GM18517 (cell line): ENCODE data around the gene GPR137B.
"Not testable (repeated sequence)": the region's sequence is repeated elsewhere in the genome, so short reads cannot be mapped to it uniquely, and the experiment has no call there.

Experiments
- ATAC-seq: cut with Tn5 transposase; IDR thresholded peaks from one replicate; pipeline ENCODE4 v1.9.1; 2021; ENCODE audit warnings: mild to moderate bottlenecking, moderate library complexity; ENCODE audit not compliant: unreplicated experiment

The GPR137B gene

DNA sequence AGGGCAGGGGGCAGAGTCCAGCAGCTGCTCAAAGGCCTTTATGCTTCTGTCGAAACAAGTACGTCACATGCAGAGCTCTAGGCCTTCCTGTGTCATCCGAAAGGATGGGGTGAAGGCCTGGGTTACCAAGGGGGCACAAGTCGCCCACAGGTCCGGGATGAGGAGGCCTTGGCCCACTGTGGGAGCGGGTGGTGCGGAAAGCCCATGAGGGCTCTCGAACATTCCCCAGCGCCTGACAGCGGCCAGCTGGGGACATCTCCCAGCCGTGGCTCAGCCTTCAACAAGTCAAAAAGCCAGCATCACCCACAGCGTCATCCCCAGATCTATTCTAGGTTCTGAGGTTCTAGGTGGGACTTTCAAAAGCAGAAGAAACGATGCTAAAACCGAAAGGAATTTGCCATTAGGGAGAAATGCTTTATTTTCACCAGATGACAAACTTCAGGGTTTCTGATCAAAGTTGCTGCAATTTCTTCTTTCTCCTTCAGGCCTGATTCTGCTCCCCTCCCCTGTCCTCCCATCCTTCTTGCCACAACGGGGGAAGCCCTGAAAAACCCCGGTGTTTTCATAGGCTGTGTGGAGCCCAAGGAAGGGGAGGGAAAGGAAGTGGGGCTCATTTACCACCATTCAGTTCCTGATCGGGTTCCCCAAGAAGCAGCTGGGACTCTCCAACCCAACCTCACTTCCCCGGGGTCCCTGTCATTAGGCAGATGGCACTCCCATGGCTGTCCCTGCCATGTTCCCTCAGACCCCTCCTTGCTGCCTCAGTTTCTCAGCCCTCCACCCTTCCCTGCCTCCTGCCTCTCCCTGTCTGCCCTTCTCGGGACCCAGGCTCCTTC is 17.6 kb downstream of the GPR137B start:
- ATAC-seq, result peak; percentile 50

DNA sequence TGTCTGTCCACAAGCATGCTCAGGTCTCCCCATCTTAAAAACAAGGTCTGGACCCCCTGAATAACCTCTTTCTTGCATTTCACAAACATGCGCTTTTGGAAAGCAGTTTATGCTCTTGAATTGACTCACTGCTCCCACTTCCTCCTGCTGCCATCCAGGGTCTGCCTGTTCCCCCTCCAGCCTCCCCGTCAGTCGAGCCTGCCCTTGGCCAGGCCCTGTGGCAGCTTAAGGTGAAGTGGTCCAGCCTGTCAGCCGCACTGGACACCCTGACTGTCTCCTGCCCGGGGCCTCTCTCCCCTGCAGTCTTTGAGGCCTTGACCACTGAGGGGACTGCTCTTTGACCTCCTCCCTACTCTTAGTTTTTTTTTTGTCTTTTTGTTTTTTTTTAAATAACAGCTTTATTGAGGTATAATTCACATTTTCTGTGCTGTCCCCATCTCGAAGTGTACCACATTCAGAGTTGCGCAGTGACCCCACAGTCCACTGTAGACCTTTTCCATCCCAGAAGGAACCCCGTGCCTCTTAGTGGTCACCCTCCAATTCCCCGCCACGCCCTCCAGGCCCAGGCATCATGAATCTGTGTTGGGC is 18.3 kb downstream of the GPR137B start:
- no peak for ATAC-seq

DNA sequence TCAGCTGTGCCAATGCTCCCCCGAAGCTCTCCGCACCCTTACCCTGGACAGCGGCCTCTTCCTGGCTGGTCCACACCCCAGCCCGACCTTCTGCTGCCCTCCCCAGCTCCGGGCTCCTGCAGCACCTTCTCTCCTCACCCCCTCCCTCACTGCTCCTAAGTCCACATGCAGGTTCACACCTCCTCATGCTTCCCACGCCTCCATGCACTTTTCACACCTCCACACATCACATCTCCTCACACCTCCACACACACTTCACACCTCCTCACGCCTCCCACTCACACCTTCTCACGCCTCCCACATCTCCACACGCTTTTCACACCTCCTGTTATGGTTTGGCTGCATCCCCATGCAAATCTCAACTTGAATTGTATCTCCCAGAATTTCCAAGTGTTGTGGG is 18.9 kb downstream of the GPR137B start:
- no peak for ATAC-seq

DNA sequence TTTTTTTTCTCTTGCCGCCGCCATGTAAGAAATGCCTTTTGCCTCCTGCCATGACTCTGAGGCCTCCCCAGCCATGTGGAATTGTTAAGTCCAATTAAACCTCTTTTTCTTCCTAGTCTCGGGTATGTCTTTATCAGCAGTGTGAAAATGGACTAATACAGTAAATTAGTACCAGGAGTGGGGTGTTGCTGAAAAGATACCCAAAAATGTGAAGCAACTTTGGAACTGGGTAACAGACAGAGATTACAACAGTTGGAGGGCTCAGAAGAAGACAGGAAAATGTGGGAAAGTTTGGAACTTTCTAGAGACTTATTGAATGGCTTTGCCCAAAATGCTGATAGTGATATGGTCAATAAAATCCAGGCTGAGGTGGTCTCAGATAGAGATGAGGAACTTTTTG is 19.4 kb downstream of the GPR137B start:
- ATAC-seq, result not testable (repeated sequence)

DNA sequence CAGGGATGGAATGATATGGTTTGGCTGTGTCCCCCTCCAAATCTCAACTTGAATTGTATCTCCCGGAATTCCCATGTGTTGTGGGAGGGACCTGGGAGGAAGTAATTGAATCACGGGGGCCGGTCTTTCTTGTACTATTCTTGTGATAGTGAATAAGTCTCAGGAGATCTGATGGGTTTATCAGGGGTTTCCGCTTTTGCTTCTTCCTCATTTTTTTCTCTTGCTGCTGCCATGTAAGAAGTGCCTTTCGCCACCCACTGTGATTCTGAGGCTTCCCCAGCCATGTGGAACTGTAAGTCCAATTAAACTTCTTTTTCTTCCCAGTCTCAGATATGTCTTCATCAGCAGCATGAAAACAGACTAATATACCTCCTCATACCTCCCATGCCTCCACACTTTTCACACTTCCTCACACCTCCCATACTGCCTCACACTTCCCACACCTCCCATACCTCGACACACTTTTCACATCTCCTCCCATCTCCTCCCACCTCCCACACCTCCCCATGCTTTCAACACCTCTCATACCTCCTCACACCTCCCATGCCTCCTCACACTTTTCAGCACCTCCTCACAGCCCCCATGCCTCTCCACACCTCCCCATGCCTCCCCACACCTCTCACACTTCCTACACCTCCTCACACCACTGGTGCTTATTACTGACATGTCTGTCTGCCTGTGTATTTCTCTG is 21.3 kb downstream of the GPR137B start:
- ATAC-seq, result no peak

DNA sequence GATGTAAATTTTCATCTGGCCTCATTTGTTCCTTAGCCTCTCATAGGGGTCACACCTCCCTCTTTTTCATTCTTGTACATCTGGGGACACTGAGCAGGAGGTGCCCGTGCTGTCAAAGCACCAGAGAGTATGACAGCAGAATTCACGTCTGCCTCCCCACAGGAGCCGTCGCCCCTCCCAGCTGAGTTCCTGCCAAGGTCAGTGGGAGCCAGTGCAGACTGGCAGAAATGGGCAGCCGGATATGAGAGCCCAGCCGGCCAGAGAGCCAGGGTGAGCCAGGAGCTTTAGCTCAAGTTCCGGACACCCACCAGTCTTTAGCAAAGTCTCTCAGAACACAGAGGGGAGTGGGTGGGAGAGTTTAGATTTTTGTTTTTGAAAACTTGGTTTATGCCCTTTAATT is 21.9 kb downstream of the GPR137B start:
- ATAC-seq, result no peak

DNA sequence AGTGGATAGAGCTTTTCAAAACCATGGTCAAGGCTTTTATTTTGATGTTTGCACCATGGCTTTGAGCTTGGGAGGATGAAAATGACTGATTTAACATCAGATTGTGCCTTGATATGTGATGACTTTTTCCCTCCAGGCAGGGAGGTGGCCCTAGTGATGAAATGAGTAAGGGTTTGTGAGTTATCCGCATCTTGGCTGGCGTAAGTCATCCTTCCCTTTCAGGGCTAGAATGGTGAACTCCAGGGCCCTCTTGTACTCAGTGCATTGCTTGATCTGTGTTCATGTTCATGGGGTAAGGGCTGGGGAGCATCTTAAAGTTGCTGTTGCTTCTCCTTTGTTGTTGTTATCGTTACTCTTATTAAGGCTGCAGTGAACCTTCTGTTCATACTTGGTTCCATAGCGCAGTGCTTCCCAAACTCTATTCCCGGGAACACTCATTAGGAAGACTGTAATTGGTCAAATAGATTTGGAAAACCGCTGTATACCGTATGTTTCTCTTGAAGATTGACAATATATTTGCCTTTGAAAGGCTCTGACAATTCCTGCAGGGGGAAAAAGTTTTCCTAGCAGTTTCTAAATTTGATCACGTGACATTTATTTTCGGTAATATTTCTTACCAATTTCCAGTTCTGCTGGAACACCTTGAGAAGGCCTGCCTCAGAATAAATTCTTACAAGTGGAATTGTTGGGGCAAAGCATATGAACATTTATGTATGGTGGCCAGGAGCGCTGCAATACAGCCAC is 23.1 kb downstream of the GPR137B start:
- ATAC-seq, result no peak

DNA sequence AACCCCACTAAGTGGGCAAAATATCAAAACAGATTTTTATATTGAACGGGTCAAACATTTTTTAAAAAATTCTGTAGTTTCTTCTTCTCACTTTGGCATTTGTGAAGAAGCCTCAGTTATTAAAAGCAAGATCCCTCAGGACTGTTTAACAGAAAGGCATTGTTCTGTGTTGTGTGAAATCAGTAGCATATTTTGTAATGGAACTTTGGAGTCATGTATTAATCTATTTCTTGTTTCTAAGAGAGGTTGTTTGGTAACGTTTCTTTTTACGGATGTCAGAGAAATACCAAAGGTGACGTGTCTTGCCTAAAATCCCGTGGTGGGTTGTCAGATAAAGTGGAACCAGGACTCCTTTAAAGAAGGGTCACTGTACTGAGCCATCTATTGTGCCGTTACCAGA is 23.7 kb downstream of the GPR137B start:
- no peak for ATAC-seq

DNA sequence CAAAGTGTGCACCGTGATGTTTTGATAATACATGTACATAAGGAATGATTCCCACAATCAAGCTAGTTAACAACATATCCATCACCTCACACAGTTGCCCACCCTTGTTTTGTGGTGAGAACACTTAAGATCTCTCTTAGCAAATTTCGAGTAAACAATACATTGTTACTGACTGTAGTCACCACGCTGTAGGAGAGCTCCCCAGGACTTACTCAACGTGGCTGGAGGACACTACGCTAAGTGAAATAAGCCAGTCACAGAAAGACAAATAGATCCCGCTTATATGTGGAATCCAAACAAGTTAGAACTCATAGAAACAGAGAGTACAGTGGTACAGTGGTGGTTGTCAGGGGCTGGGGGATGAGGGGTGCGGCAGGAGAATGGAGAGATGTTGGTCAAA is 24.8 kb downstream of the GPR137B start:
- no peak for ATAC-seq

DNA sequence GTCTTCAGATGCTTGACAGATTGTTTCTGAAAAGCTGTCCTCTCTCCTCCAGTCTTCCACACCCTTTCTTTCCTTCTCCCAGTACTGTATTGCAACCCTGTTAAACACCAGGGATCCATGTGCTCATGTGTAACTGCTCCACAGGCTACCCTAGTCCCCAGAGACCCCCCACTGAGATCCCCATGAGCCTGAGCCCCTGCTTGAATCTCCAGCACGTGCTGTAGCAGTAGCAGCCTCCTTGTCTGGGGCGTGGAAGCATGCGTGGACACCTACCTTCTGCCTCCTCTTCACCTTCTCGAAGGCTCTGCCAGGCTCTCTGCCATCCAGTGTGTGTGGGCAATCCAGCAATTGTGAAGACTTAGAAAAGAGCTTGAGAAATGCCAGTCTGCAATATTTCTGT is 25.2 kb downstream of the GPR137B start:
- no peak for ATAC-seq

DNA sequence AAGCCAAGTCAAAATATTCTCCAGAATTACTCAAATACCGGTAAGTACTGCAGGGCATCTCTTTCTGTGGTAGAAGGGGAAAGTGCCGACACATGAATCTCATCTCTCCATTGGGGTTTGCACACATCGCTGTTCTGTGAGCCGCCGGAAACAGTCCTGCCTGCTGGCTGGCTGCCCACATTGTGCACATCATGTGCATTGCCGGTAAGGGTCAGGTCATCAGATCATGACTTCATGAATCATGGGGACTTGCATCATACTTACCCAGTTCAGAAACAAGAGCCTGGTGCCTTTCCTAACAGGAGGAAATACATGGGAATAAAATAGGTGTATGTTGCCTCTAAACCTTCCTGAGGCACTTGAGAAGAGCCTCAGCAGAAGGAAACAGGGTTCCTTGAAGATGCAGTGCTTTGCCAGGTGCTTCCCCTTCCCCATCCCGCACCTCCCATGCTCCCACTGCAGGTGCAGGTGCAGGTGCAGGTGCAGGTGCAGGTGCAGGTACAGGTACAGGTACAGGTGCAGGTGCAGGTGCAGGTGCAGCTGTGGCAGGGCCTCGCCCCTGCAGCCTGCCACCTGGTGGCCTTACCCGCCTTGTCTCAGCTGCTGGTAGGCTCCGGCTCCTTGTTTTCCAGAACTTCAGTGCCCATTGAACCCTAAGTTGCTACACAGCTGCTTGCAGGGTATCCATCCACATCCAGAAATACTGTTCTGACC is 26.5 kb downstream of the GPR137B start:
- no peak for ATAC-seq

DNA sequence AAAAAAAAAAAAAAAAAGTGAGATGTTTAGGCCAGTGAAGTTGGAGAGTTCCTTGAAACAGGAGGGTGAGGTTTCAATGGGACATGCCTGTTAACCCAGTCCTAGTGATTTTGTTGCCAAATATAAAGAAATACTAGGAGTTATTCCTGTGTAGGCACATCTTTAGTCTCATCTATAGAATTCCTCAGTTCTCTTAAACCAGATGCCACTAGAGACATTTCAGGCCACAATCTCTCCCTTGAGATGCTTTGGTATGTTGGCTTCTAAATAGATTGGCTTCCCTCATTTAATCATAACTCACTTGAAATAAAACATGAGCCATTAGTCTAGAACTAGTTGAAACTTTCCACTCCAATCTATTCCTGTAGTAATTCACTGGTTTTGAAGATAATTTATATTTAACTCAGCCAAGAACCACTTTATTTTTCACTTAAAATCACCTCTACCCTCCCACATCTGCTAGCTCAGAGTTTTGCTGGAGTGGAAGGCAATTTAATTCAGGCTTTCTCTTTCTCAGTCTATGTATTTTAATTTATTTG is 29.8 kb downstream of the GPR137B start:
- no peak for ATAC-seq

DNA sequence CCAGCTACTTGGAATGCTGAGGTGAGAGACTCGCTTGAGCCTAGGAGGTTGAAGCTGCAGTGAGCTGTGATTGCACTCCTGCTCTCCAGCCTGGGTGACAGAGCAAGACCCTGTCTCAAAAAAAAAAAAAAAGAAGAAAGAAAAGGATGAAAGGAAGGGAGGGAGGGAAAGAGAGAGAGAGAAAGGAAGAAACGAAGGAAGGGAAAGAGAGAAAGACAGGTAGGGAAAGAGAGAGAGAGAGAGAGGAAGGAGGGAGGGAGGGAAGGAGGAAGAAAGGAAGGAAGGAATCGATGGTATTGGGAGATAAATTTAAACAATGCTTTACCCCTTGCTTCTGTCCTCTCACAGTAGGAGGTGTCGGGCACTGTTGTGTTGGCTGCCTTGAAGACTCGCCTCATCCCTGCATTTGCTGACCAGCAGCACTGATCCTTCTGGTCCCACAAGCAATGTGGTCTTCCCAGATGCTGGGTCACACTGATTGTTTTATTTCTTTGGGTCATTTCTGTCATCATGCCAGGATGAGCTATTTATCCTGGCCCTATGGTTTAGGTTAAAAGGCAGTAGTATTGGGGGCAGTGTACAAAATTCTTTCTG is 30.9 kb downstream of the GPR137B start:
- ATAC-seq, result no peak

DNA sequence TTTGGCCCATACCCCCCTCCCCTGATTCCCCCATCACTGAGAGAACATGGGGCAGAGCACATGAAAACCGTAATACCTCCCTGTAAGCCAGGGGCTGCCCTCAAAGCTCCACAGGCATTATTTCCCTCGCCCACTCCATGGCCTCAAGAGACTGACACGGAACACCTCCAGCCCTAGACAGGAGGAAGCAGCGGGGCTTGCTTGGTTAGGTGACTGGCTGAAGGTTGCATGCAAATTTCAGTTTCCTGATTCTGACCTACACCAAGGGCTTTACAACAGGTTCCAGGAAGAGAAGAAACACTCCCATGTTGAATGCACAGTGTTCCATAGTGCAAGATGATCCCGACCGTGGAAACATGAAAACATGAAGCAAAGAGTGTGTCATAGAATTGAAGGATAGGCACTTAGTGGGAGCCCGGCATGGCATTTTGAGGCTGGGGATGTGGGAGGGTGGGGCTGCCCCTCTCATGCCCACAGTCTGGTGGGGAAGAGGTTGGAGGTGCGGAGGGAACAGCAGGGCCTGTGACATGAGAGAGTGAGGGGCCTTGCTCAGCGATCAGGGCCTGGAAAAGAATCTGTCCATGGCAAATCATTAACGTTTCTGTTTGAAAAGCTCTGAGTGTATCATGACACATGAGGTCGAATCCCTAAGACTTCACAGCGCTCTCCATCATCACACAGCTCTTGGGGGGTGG is 33.5 kb downstream of the GPR137B start:
- no peak for ATAC-seq

DNA sequence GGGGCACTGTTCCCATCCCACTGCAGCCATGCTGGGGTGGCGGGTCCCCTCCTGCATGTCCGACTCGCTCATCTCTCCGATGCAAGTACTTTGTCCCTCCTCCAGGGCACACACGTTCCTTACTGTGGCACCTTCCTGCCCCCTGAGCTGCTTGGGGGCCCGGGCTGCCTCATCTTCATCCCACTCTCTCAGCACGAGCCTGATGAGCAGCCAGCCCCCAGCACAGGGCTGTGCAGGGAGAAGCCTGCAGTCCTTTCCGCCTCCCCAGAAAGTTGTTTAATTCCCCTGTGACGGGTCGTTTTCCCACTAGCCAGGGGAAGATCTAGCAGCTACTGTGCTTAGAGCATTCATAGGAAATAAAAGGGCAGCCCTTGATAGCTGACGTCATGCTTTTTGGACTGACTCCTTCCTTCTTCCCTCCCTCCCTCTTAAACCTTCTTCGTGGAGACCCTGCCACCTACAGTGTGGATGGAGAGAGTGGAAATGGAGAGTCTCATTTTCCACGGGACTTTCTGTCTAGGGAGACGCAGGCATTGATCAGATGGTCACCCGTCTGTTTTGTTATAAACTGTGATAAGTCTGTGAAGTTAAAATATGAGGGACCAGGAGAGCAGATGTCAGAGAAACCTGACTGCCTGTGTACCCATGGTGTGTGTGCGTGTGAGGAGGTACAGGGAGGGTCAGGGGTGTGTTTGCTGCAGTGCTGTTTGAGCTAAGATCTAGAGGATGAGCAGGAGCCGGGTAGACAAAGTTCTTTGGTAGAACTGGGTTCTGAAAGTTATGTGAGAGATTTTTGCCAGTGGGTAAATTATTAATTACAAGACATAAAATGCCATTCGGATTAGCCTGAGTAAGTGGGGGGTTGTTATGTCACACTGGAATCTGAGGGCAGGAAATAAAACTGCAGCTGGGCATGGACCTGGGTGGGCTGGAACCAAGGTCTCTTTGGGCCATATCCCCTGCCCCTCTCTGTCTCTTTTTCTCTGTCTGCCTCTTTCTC is 34.3 kb downstream of the GPR137B start:
- no peak for ATAC-seq

DNA sequence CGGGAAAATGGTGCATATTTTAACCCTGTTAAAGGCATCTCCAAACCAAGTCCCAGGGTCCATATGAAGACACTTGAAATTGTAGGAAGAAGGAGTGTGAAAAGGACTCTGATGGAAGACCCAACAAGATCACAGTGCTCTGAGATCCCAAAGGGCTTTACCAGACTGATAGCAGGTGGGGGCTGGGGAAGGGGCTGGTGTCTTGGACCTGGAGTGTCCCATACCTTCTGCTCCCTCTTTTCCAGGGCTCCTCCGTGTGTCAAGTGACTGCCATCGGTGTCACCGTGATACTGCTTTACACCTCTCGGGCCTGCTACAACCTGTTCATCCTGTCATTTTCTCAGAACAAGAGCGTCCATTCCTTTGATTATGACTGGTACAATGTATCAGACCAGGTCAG is 37.3 kb downstream of the GPR137B start:
- ATAC-seq, result no peak

DNA sequence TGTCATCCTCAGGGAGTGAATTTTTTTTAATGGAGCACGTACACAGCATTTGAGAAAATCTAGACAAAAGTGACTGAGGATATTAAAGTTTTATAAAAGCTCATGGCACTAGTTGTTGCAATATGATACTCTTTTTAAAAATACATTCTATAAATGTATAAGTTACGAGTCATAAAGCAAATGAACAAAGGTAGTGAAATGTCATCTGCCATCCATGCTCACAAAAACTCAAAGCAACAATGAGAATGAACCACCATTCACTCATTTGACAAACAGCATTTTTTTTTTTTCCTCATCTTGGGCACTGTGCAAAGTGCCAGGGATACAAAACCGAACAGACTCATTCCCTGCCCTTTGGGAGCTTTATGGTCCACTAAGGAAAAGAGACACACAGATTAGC is 38.7 kb downstream of the GPR137B start:
- ATAC-seq, result no peak

DNA sequence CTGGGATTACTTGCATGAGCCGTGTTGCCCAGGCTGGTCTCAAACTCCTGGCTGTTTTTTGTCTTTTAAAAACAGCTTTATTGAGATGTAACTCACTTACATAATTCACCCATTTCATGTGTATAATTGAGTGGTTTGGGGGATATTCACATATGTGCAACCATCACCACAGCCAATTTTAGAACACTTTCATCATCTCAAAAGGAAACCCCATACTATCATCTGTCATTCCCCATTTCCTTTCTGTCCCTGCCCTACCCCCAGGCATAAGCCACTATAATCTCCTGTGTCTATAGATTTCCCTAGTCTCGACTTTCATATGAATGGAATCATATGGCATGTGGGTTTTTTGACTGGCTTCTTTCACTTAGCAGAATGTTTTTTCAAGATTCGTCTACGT is 43.3 kb downstream of the GPR137B start:
- no peak for ATAC-seq
